A549 (cell line): ENCODE data around the gene LMBR1. TPM values are rescaled to one million over a fixed set of nuclear protein-coding genes. Genes with fewer than 3 reads are reported as not detected.
A peak's percentile ranks its signal among the peaks of the same experiment; 100 is the strongest.

Source experiments
- ATAC-seq, 2 experiments: fragments of 200-7000 bp in 1 of 2; fragments of >200 bp in 1 of 2; cut with Nextera tagmentation in 1 of 2; cut with Tn5 transposase in 1 of 2; 3 replicates each; pipeline versions ENCODE4 v1.8.0 to v1.9.1; 2018 to 2020; ENCODE audit warnings: mild to moderate bottlenecking in 1 of 2, moderate library complexity in 1 of 2
- CTCF ChIA-PET: fragments of 300-600 bp; sonication (Branson Sonifier 250); formaldehyde crosslinking; extraction: SDS; loops from one replicate; lab custom pipeline; 2021; ENCODE audit warnings: antibody characterized with exemption, inconsistent platforms; lab: Yijun Ruan, JAX
- POLR2A ChIA-PET: fragments of 350-600 bp; formaldehyde crosslinking; extraction: SDS; loops from one replicate; lab custom pipeline; 2021; ENCODE audit warnings: antibody characterized with exemption, inconsistent platforms; lab: Yijun Ruan, JAX
- DNase-seq, 2 experiments: peaks; one replicate each; pipeline versions ENCODE4 v3.0.0 to v3.0.0-alpha.2; 2011 to 2016; ENCODE audit warnings: low read depth in 1 of 2, low spot score in 1 of 2
- FAIRE-seq: peaks from 2 replicates; lab custom pipeline; 2011; peaks lifted over from hg19 to GRCh38; lab: Jason Lieb, UNC
- H3K27ac ChIP-seq, 2 experiments: fragments of >200 bp; sonication (Bioruptor Twin); formaldehyde crosslinking; 3 replicates each; pipeline ENCODE4 v1.5.1; 2016 to 2017
- H3K4me1 ChIP-seq: fragments of >200 bp; sonication (Bioruptor Twin); formaldehyde crosslinking; 3 replicates; pipeline ENCODE4 v1.6.1; 2016
- H3K4me2 ChIP-seq: fragments of >200 bp; sonication (Bioruptor Twin); formaldehyde crosslinking; 3 replicates; pipeline ENCODE4 v1.6.1; 2016
- H3K4me3 ChIP-seq: fragments of >200 bp; sonication (Bioruptor Twin); formaldehyde crosslinking; 3 replicates; pipeline ENCODE4 v1.5.1; 2016
- H3K9me3 ChIP-seq: fragments of >200 bp; sonication (Bioruptor Twin); formaldehyde crosslinking; 3 replicates; pipeline ENCODE4 v1.6.1; 2016
- BHLHE40 ChIP-seq: IDR thresholded peaks from 2 replicates; pipeline ENCODE4 v1.6.1; 2012; ENCODE audit warnings: low read depth, low read length, inconsistent platforms
- CBX8 ChIP-seq: fragments of 200-600 bp; sonication (generic); IDR thresholded peaks from 2 replicates; pipeline ENCODE4 v1.6.1; 2016
- EHF ChIP-seq: fragments of 250-450 bp; sonication (Bioruptor Pico); IDR thresholded peaks from 2 replicates; pipeline ENCODE4 v1.5.0; 2020; ENCODE audit warnings: mild to moderate bottlenecking
- EHMT2 ChIP-seq: fragments of 200-600 bp; sonication (generic); IDR thresholded peaks from 2 replicates; pipeline ENCODE4 v1.6.1; 2016; ENCODE audit warnings: antibody characterized with exemption, low read depth, mild to moderate bottlenecking, moderate library complexity
- ELK1 ChIP-seq: fragments of 150-350 bp; IDR thresholded peaks from 2 replicates; pipeline ENCODE4 v1.6.1; 2014; ENCODE audit warnings: low read depth, mild to moderate bottlenecking, low read length
- FOSL2 ChIP-seq, 2 experiments: fragments of 450-650 bp in 1 of 2; fragments of >200 bp in 1 of 2; sonication (Bioruptor Twin) in 1 of 2; formaldehyde crosslinking; IDR thresholded peaks; 2 replicates each; pipeline versions ENCODE4 v1.5.0 to v1.6.1; 2016 to 2020; ENCODE audit warnings: mild to moderate bottlenecking in 1 of 2, moderate library complexity in 1 of 2
- FOXS1 ChIP-seq: fragments of 250-450 bp; sonication (Bioruptor Pico); IDR thresholded peaks from 2 replicates; pipeline ENCODE4 v1.5.0; 2020; ENCODE audit warnings: mild to moderate bottlenecking, moderate library complexity
- GATA3 ChIP-seq: IDR thresholded peaks from 2 replicates; pipeline ENCODE4 v1.6.1; 2012; ENCODE audit warnings: borderline replicate concordance
- HDAC2 ChIP-seq: fragments of 200-600 bp; sonication (generic); IDR thresholded peaks from 2 replicates; pipeline ENCODE4 v1.6.1; 2016
- HEYL ChIP-seq: fragments of 250-450 bp; sonication (Bioruptor Pico); IDR thresholded peaks from 2 replicates; pipeline ENCODE4 v1.8.0; 2021; ENCODE audit warnings: mild to moderate bottlenecking, moderate library complexity
- HOXA7 ChIP-seq: fragments of 250-450 bp; sonication (Bioruptor Pico); IDR thresholded peaks from 2 replicates; pipeline ENCODE4 v1.5.0; 2020; ENCODE audit warnings: mild to moderate bottlenecking, moderate library complexity
- MAZ ChIP-seq: fragments of 150-350 bp; IDR thresholded peaks from 2 replicates; pipeline ENCODE4 v1.6.1; 2014; ENCODE audit warnings: antibody characterized with exemption, low read depth, low read length, borderline replicate concordance
- MYC ChIP-seq: IDR thresholded peaks from 2 replicates; pipeline ENCODE4 v1.6.1; 2012; ENCODE audit warnings: mild to moderate bottlenecking, inconsistent platforms, low read length, improper control_type of control experiment, borderline replicate concordance
- NFE2L2 ChIP-seq: fragments of 150-350 bp; conservative IDR thresholded peaks from 2 replicates; pipeline ENCODE4 v1.6.1; 2014; ENCODE audit warnings: low read length
- NR3C1 ChIP-seq: fragments of >200 bp; sonication (Bioruptor Twin); formaldehyde crosslinking; IDR thresholded peaks from 3 replicates; pipeline ENCODE4 v1.6.1; 2017
- PHF8 ChIP-seq: fragments of 200-600 bp; sonication (generic); IDR thresholded peaks from 2 replicates; pipeline ENCODE4 v1.6.1; 2016; ENCODE audit warnings: low read depth, mild to moderate bottlenecking, antibody characterized with exemption, moderate library complexity, borderline replicate concordance
- POLR2A ChIP-seq: IDR thresholded peaks from 2 replicates; pipeline ENCODE4 v1.6.1; 2012; ENCODE audit warnings: mild to moderate bottlenecking, low read length
- POLR2AphosphoS2 ChIP-seq: conservative IDR thresholded peaks from 2 replicates; pipeline ENCODE4 v1.6.1; 2012; ENCODE audit warnings: low read length, improper control_type of control experiment, inconsistent platforms
- RARB ChIP-seq: fragments of 250-450 bp; sonication (Bioruptor Pico); IDR thresholded peaks from 2 replicates; pipeline ENCODE4 v1.8.0; 2021; ENCODE audit warnings: mild to moderate bottlenecking, moderate library complexity
- RFX5 ChIP-seq: fragments of 450-650 bp; IDR thresholded peaks from 2 replicates; pipeline ENCODE4 v1.7.1; 2014; ENCODE audit warnings: antibody characterized with exemption, mild to moderate bottlenecking, moderate library complexity
- ZC3H11A ChIP-seq: fragments of 450-650 bp; IDR thresholded peaks from 2 replicates; pipeline ENCODE4 v1.6.1; 2014; ENCODE audit warnings: antibody characterized with exemption, mild to moderate bottlenecking
- ZNF302 ChIP-seq: fragments of 250-450 bp; sonication (Bioruptor Pico); IDR thresholded peaks from 2 replicates; pipeline ENCODE4 v1.9.0; 2021; ENCODE audit warnings: inconsistent platforms, mild to moderate bottlenecking, moderate library complexity
- ZSCAN20 ChIP-seq: fragments of 250-450 bp; sonication (Bioruptor Pico); IDR thresholded peaks from 2 replicates; pipeline ENCODE4 v1.8.0; 2022; ENCODE audit warnings: mild to moderate bottlenecking, moderate library complexity
- WGBS: methylation state at CpG from one replicate; pipeline ENCODE4 v1.1.6; 2017; ENCODE audit errors: missing lambda C conversion rate; 5-methylcytosine and 5-hydroxymethylcytosine counted together
- polyA plus RNA-seq, 4 experiments: library from polyadenylated mRNA; depleted of rRNA in 3 of 4; stranded (reverse); fragments of >200 nt; fragmentation: RNase III in 1 of 4; extraction: RNeasy Plus Mini Kit Qiagen cat#74134 plus additional on column Dnase treatment in 1 of 4; gene quantifications; 2 replicates in 3 of 4; 3 replicates in 1 of 4; pipeline ENCODE4 v1.2.3, GENCODE V29; 2011 to 2017

LMBR1 gene
- polyA plus RNA-seq, 2 of the 4 experiments (the other 2 are of a cell fraction) = 33.2 to 42.3 TPM

GRCh38 chr7:156790264-156790663 lies 102.7 kb downstream of the LMBR1 start:
- Histone ChIP-seq H3K27ac (no peak overlapping the region), H3K4me2 (no peak overlapping the region), H3K9me3 (no peaks in the 10 kb centered on the region), H3K4me3 (no peak overlapping the region), H3K4me1 (peaks cover 5% of the 10 kb centered on the region; the same call in 1 of the 3 replicates)
- TF ChIP-seq CBX8 = no peak
- no peak for ATAC-seq
- ChIA-PET CTCF (interaction anchor here (0.8 kb wide), 2 partner anchors 15 to 976 kb away, joined by 3 read pairs; no protein-coding TSS in a partner anchor), POLR2A (interaction anchor here (0.6 kb wide), 1 partner anchor 182 kb away, joined by 3 read pairs; no protein-coding TSS in a partner anchor)
- no peak for DNase-seq
- no peak for FAIRE-seq

GRCh38 chr7:156785998-156786543 lies 106.9 kb downstream of the LMBR1 start:
- POLR2A ChIA-PET = no interaction called here
- CTCF ChIA-PET = no interaction called here
- 88% methylated on average over 4 of the region's 4 CpGs for WGBS

GRCh38 chr7:156783864-156784263 lies 109.1 kb downstream of the LMBR1 start:
- TF ChIP-seq ZSCAN20 (CRISPR knock-in tag) = no peak
- TF ChIP-seq MYC = no peak
- no peak for TF ChIP-seq ZC3H11A
- TF ChIP-seq RARB = no peak
- TF ChIP-seq HEYL (CRISPR knock-in tag) = no peak
- TF ChIP-seq GATA3 = no peak
- TF ChIP-seq FOXS1 (CRISPR knock-in tag) = no peak
- TF ChIP-seq POLR2A = no peak
- TF ChIP-seq MAZ = no peak
- no peak for TF ChIP-seq RFX5
- TF ChIP-seq EHMT2 = no peak
- no peak for TF ChIP-seq NFE2L2
- TF ChIP-seq ZNF302 = no peak
- no peak for TF ChIP-seq HDAC2
- no peak for TF ChIP-seq PHF8
- TF ChIP-seq EHF (CRISPR knock-in tag) = no peak
- TF ChIP-seq NR3C1 = no peak
- no peak for TF ChIP-seq ELK1
- no peak for TF ChIP-seq FOSL2 (IDR thresholded peaks at IDR 0.05)
- TF ChIP-seq FOSL2 (CRISPR knock-in tag; IDR thresholded peaks at IDR 0.05) = no peak
- WGBS = 91% methylated on average over 4 of the region's 4 CpGs
- CTCF ChIA-PET = interaction anchor here (1.6 kb wide), 1 partner anchor 10 kb away, joined by 6 read pairs; no protein-coding TSS in a partner anchor
- Histone ChIP-seq H3K9me3 (no peaks in the 10 kb centered on the region), H3K4me2 (no peak overlapping the region), H3K4me1 (0 out of 3 replicates have a peak, but pooled peaks cover 6% of the 10 kb centered on the region), H3K4me3 (no peak overlapping the region), H3K27ac (peak overlapping the region in 1 of 2 experiments; percentile 39; a peak in 3 of 6 replicates)
- DNase-seq = no peak
- no peak for ATAC-seq
- FAIRE-seq = no peak
- POLR2A ChIA-PET = no interaction called here

More at GRCh38 chr7:156785998-156786543, 106.9 kb downstream of the LMBR1 start:
- TF ChIP-seq POLR2AphosphoS2 = no peak
- no peak for TF ChIP-seq ZSCAN20 (CRISPR knock-in tag)
- TF ChIP-seq CBX8 = no peak
- TF ChIP-seq HOXA7 (CRISPR knock-in tag) = no peak
- ATAC-seq = no peak
- Histone ChIP-seq H3K4me1 (peaks cover 11% of the 10 kb centered on the region; the same call in 1 of the 3 replicates), H3K4me2 (no peak overlapping the region), H3K27ac (no peak overlapping the region), H3K9me3 (no peaks in the 10 kb centered on the region), H3K4me3 (no peak overlapping the region)
- DNase-seq = no peak
- FAIRE-seq = no peak

- DNase-seq = no peak
- Histone ChIP-seq H3K9me3 (no peaks in the 10 kb centered on the region), H3K4me2 (no peak overlapping the region), H3K4me1 (0 out of 3 replicates have a peak, but pooled peaks cover 6% of the 10 kb centered on the region), H3K27ac (no peak overlapping the region), H3K4me3 (no peak overlapping the region)
- ChIA-PET CTCF (no interaction called here), POLR2A (no interaction called here)
- 91% methylated on average over 2 of the region's 2 CpGs for WGBS
- TF ChIP-seq NR3C1 (no peak), BHLHE40 (no peak)
- no peak for ATAC-seq
- FAIRE-seq = no peak
These were observed 111.0 kb downstream of the LMBR1 start for GRCh38 chr7:156781972-156782371.
